WTC11 (cell line): ENCODE measurements around the gene RFNG.

Experiments
- ESRRA ChIP-seq: sonication (generic); formaldehyde crosslinking; IDR thresholded peaks from 2 replicates; pipeline ENCODE4 v1.8.1; 2022; ENCODE audit warnings: mild to moderate bottlenecking, missing genetic modification reagents, borderline replicate concordance
- ZNF416 ChIP-seq: fragments of 250-450 bp; sonication (Bioruptor Pico); IDR thresholded peaks from 2 replicates; pipeline ENCODE4 v1.9.0; 2021; ENCODE audit warnings: mild to moderate bottlenecking, inconsistent platforms
- TF ChIP-seq, protein P1 (sequence below): sonication (generic); formaldehyde crosslinking; IDR thresholded peaks from 2 replicates; pipeline ENCODE4 v1.8.0; 2022; ENCODE audit warnings: missing genetic modification reagents
- TF ChIP-seq, protein P2 (sequence below): sonication (generic); formaldehyde crosslinking; IDR thresholded peaks from 2 replicates; pipeline ENCODE4 v1.8.0; 2022; ENCODE audit warnings: mild to moderate bottlenecking, missing genetic modification reagents
- TF ChIP-seq, protein P3 (sequence below): sonication (generic); formaldehyde crosslinking; IDR thresholded peaks from 2 replicates; pipeline ENCODE4 v1.8.1; 2023; ENCODE audit warnings: mild to moderate bottlenecking, missing genetic modification reagents, moderate library complexity
- TF ChIP-seq, protein P4 (sequence below): fragments of 200-600 bp; IDR thresholded peaks from 2 replicates; pipeline ENCODE4 v1.8.0; 2022; ENCODE audit warnings: antibody characterized with exemption

DNA sequence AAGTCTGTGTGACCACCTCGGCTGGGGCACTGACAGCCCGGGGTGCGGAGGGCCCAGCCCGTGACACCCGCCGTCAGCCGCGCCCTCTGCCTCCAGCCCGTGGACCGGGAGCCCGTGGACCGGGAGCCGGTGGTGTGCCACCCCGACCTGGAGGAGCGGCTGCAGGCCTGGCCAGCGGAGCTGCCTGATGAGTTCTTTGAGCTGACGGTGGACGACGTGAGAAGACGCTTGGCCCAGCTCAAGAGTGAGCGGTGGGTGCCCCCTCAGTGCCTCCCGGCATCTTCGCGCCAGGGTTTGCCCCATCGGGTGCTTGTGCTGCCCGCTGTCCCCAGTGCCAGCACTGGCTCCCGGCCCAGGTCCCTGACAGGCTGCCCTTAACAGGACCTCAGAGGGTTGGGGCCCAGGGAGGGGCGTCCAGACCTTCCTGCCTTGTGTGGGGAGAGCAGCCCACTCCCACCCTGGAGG, 42.6 kb downstream of the RFNG start:
- TF ChIP-seq, protein P1, sequence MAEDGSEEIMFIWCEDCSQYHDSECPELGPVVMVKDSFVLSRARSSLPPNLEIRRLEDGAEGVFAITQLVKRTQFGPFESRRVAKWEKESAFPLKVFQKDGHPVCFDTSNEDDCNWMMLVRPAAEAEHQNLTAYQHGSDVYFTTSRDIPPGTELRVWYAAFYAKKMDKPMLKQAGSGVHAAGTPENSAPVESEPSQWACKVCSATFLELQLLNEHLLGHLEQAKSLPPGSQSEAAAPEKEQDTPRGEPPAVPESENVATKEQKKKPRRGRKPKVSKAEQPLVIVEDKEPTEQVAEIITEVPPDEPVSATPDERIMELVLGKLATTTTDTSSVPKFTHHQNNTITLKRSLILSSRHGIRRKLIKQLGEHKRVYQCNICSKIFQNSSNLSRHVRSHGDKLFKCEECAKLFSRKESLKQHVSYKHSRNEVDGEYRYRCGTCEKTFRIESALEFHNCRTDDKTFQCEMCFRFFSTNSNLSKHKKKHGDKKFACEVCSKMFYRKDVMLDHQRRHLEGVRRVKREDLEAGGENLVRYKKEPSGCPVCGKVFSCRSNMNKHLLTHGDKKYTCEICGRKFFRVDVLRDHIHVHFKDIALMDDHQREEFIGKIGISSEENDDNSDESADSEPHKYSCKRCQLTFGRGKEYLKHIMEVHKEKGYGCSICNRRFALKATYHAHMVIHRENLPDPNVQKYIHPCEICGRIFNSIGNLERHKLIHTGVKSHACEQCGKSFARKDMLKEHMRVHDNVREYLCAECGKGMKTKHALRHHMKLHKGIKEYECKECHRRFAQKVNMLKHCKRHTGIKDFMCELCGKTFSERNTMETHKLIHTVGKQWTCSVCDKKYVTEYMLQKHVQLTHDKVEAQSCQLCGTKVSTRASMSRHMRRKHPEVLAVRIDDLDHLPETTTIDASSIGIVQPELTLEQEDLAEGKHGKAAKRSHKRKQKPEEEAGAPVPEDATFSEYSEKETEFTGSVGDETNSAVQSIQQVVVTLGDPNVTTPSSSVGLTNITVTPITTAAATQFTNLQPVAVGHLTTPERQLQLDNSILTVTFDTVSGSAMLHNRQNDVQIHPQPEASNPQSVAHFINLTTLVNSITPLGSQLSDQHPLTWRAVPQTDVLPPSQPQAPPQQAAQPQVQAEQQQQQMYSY (CRISPR knock-in tag): no peak
- TF ChIP-seq, protein P2, sequence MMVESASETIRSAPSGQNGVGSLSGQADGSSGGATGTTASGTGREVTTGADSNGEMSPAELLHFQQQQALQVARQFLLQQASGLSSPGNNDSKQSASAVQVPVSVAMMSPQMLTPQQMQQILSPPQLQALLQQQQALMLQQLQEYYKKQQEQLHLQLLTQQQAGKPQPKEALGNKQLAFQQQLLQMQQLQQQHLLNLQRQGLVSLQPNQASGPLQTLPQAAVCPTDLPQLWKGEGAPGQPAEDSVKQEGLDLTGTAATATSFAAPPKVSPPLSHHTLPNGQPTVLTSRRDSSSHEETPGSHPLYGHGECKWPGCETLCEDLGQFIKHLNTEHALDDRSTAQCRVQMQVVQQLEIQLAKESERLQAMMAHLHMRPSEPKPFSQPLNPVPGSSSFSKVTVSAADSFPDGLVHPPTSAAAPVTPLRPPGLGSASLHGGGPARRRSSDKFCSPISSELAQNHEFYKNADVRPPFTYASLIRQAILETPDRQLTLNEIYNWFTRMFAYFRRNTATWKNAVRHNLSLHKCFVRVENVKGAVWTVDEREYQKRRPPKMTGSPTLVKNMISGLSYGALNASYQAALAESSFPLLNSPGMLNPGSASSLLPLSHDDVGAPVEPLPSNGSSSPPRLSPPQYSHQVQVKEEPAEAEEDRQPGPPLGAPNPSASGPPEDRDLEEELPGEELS (CRISPR knock-in tag): no peak
- TF ChIP-seq ZNF416 (CRISPR knock-in tag) (no peak), ESRRA (CRISPR knock-in tag) (no peak)
- TF ChIP-seq, protein P3, sequence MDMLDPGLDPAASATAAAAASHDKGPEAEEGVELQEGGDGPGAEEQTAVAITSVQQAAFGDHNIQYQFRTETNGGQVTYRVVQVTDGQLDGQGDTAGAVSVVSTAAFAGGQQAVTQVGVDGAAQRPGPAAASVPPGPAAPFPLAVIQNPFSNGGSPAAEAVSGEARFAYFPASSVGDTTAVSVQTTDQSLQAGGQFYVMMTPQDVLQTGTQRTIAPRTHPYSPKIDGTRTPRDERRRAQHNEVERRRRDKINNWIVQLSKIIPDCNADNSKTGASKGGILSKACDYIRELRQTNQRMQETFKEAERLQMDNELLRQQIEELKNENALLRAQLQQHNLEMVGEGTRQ (CRISPR knock-in tag): no peak
- TF ChIP-seq, protein P4, sequence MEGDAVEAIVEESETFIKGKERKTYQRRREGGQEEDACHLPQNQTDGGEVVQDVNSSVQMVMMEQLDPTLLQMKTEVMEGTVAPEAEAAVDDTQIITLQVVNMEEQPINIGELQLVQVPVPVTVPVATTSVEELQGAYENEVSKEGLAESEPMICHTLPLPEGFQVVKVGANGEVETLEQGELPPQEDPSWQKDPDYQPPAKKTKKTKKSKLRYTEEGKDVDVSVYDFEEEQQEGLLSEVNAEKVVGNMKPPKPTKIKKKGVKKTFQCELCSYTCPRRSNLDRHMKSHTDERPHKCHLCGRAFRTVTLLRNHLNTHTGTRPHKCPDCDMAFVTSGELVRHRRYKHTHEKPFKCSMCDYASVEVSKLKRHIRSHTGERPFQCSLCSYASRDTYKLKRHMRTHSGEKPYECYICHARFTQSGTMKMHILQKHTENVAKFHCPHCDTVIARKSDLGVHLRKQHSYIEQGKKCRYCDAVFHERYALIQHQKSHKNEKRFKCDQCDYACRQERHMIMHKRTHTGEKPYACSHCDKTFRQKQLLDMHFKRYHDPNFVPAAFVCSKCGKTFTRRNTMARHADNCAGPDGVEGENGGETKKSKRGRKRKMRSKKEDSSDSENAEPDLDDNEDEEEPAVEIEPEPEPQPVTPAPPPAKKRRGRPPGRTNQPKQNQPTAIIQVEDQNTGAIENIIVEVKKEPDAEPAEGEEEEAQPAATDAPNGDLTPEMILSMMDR: no peak
